ENCODE data around the gene PDIA2.
A peak's percentile ranks its signal among the peaks of the same experiment; 100 is the strongest.
"Not testable (repeated sequence)": the region's sequence is repeated elsewhere in the genome, so short reads cannot be mapped to it uniquely, and the experiment has no call there.

Gene PDIA2

DNA sequence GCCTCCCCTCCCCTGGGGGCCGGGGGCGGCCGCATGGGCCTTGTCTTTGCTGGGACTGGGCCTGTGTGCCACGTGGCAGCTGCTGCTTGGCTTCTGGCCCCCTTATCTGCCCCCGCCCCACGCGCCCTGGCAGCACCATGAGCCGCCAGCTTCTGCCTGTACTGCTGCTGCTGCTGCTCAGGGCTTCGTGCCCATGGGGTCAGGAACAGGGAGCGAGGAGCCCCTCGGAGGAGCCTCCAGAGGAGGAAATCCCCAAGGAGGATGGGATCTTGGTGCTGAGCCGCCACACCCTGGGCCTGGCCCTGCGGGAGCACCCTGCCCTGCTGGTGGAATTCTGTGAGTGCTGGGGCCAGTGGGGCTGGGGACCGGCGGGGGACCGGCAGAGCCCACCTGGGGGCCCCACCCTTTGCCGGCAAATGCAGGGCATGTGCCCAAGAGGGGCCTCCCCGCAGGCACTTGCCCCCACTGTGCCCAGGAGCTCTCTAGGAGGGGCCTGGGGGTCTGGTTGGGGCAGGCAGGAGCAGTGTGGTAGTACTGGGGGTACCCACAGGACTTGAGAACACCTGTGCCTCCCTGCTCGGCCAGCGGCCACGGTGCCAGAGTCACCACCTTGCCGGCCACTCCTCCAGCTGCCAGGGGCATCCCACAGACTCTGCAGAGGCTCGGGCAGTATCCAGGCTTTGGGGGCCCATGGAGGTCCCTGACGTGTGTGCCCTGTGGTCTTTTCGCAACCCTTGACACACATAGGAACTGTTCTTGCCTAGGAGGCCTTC, at the start of gene PDIA2:
TSS of gene PDIA2 (plus strand) at position 132 of the 773 bp plus-strand sequence. CDS start at position 138, 6 bp downstream.
- DNase-seq, result no peak

- peak; percentile 90 for DNase-seq
These were observed 48.3 kb upstream of the PDIA2 start, which contains the start of gene FAM234A for GRCh38 chr16:234468-235305. FAM234A (plus strand) TSS chr16:234821; CDS start chr16:254414, 19,593 bp downstream.

GRCh38 chr16:239948-240277, 43.1 kb upstream of the PDIA2 start:
- DNase-seq, result no peak

- DNase-seq, result no peak
These were observed 42.4 kb upstream of the PDIA2 start for GRCh38 chr16:240559-240958.

DNA sequence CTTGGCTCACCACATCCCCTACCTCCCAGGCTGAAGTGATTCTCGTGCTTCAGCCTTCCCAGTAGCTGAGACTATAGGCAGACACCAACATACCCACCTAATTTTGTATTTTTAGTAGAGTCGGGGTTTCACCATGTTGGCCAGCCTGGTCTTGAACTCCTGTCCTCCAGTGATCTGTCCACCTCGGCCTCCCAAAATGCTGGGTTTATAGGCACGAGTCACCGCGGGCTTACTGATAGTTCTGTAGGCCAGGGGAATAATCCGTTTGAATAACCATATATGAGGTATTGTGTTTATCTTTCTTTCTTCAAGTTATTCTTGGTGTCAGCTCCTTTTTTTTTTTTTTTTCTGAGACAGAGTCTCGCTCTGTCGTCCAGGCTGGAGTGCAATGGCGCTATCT, 40.7 kb upstream of the PDIA2 start:
- no peak for DNase-seq

- no peak for DNase-seq
These were observed 39.6 kb upstream of the PDIA2 start for GRCh38 chr16:243348-243747.

DNA sequence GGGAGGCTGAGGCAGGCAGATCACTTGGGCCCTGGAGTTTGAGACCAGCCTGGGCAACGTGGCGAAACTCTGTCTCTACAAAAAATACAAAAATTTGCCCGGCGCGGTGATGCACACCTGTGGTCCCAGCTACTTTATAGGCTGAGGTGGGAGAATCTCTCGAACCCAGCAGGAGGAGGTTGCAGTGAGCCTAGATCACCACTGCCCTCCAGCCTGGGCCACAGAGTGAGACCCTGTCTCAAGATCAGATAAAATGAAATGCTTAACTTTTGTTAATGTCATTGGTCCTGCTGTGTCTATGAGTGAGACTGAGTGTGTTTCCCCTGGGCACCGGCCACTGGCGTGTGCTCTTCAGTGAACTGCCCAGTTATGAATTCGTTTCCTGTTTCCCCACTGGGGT, 37.9 kb upstream of the PDIA2 start:
- no peak for DNase-seq

DNA sequence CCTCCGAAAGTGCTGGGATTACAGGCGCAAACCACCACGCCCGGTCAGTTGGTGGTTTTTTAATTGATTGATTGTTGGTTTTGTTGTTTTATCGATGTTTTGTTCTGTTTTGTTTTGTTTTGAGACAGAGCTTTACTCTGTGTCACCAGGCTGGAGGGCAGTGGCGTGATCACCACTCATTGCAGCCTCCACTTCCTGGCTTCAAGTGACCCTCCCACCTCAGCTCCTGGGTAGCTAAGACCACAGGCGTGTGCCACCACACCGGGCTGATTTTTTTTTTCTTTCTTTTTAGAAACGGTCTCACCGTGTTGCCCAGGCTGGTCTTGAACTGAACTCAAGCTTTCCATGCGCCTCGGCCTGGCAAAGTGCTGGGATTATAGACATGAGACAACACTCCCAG, 35.9 kb upstream of the PDIA2 start:
- DNase-seq, result no peak

GRCh38 chr16:249431-249830, 33.5 kb upstream of the PDIA2 start:
- DNase-seq, result no peak

DNA sequence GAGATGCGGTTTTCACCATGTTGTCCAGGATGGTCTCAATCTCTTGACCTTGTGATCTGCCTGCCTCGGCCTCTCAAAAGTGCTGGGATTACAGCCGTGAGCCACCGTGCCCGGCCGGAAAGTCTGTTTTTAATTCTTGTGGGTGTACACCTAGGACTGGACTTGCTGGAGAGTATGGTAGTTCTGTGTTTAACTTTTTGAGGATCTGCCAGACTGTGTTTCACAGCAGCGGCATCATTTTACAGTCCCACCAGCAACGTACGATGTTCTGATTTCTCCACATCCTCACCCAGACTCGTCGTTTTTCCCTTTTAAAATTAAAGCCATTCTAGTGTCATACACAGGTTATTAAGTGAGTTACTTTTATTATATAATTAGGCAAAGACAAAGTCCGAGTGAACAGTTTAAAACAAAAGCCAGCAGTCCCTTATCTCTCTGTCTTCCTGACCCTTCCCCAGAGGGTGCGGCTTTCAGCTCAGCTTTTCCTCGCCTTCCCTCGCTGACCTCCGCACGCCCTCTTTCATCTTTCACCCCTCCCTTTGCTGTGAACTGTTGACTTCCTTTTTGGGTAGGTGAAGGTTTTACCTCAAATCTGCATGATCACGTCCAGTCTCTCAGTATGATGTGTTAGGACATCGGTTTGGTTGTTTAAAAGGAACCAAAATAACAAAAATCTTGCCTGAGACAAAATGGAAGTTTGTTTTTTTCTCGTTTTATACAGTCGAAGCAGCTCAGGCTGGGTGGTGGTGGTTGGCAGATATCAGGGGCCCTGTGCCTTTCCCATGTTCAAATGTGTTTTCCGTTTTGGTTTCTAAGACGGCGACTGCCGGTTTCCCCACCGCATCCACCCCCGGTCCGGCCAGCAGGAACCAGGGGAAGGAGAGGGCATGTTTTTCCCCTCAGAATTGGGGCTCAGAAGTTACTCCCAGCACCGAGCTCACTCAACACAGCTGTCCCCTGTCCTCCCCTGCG, 30.3 kb upstream of the PDIA2 start:
- DNase-seq, result no peak

DNA sequence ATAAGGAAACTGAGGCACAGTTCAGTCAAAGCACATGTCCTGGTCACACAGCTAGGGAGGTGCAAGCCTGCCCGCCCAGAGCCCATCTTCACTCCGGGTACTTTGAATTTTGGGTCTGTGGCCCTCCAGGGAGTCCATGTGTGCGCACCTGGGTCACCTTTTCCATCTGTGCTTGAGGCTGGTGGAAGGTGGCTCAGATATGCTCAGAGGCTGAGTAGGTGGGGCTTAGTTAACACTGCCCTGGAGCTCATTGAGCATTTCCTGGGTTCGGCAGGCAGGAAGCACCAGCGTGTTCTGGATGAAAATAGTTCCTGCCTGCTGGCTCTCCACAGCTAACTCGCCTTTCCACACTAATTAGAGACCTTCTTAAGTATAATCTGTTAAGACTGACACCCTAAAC, 29.1 kb upstream of the PDIA2 start:
- no peak for DNase-seq

- DNase-seq, result no peak
These were observed 28.5 kb upstream of the PDIA2 start for GRCh38 chr16:254461-254860.

DNA sequence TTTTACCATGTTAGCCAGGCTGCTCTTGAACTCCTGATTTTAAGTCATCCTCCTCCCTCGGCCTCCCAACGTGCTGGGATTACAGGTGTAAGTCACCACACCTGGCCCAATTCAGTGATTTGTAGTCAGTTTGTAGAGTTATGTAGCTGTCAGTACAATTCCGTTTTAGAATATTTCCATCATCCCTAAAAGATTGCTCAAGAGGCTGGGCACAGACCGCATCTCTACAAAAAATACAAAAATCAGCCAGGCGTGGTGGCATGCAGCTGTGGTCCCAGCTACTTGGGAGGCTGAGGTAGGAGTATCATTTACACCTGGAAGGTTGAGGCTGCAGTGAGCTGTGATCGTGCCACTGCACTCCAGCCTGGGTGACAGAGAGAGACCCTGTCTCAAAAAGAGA, 27.8 kb upstream of the PDIA2 start:
- no peak for DNase-seq

DNA sequence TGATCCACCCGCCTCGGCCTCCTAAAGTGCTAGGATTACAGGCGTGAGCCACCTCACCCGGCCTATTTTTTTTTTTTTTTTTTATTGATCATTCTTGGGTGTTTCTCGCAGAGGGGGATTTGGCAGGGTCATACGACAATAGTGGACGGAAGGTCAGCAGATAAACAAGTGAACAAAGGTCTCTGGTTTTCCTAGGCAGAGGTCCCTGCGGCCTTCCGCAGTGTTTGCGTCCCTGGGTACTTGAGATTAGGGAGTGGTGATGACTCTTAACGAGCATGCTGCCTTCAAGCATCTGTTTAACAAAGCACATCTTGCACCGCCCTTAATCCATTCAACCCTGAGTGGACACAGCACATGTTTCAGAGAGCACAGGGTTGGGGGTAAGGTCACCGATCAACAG, 24.9 kb upstream of the PDIA2 start:
- DNase-seq, result not testable (repeated sequence)

DNA sequence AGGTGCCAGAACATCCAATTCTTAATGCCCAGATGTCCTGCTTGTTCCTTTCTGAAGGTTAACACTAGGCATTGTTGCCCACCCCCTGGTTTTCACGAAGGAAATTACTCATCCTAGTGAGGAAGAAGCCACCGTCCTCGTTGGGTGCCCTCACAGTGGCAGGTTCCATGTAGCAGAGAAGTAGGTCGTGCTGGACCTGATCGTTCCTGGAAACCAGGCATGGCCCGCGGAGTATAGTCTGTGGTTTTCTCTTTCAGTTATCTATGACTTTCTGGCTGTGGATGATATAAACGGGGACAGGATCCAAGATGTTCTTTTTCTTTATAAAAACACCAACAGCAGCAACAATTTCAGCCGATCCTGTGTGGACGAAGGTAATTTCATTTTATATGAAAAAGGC, 23.7 kb upstream of the PDIA2 start:
- DNase-seq, result no peak

DNA sequence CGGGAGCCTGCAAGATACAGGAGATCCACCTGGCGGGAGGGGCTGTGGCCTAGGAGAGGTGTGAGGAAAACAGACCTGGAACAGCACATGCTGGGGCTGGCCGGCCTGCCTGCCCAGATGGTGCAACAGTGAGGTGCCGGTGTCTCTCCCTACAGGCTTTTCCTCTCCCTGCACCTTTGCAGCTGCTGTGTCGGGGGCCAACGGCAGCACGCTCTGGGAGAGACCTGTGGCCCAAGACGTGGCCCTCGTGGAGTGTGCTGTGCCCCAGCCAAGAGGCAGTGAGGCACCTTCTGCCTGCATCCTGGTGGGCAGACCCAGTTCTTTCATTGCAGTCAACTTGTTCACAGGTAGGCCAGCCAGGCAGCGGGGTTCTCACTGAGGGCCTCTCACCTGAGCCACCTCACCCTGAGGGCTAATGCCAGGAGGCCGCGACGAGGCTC, 23.1 kb upstream of the PDIA2 start:
- no peak for DNase-seq

DNA sequence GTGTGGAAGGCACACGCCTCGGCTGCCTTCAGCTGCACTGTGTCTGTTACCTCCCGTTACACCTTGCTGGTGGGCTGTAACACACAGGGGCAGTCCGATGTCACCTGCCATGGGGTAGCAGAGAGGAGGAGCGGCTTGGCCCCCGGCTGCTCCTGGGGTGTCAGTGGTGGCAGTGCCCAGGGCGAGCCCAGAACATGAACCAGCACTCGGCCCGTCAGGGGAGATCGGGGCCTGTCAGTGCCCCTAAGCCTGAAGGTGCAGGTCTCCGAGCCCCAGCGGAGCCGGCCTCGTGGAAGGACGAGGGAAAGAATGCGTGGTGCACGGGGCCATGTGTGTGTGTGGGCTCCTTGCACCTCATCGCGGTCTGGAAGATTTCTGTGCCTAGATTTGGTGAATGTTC, 22.6 kb upstream of the PDIA2 start:
- DNase-seq, result no peak

DNA sequence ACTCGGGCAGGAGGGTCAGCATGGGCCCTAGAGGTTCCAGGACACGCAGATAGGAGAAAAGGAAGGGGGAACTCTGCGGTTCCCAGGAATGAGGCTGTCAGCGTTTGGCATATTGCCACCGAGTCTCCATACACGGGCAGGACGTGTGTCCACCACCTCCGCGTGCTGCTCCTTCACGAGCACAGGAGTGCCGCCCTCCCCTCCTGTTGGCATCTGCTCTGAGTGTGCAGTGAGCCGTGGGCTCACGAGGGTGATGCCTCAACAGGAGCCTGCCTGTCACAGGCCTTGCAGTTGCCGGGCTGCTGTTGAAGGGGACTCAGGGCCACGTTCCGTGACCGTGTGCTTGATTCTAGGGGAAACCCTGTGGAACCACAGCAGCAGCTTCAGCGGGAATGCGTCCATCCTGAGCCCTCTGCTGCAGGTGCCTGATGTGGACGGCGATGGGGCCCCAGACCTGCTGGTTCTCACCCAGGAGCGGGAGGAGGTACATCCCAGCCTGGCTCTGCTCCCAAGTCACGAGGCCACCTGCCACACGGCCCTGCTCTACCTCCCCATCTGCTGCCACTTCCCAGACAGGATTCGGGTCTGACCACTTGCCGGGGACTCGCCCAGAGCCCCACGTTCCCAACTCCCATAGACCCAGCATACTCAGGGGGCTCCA, 21.8 kb upstream of the PDIA2 start:
- DNase-seq, result no peak

DNA sequence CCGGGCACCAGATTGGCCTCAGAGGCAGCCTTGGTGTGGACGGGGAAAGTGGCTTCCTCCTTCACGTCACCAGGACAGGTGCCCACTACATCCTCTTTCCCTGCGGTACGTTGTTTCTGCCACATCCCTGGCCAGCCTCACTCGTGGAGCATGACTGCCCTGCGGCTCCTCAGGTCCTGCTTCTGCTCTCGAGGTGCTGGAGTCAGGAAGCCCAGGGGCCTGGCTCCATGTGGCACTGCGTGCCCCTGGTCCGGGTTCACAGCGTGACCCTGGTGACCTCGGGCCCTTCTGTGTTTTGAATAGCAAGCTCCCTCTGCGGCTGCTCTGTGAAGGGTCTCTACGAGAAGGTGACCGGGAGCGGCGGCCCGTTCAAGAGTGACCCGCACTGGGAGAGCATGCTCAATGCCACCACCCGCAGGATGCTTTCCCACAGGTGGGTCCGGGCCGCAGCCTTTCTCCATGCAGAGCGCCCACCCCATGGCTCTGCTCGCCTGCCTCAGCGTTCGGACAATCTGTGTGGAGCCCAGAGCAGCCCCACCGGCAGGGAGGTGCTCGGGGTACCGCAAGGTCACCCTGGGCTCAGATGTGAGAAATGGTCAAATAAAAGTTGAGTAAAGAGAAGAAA, 20.7 kb upstream of the PDIA2 start:
- DNase-seq, result no peak

- DNase-seq, result no peak
These were observed 19.7 kb upstream of the PDIA2 start for GRCh38 chr16:263182-263774.

DNA sequence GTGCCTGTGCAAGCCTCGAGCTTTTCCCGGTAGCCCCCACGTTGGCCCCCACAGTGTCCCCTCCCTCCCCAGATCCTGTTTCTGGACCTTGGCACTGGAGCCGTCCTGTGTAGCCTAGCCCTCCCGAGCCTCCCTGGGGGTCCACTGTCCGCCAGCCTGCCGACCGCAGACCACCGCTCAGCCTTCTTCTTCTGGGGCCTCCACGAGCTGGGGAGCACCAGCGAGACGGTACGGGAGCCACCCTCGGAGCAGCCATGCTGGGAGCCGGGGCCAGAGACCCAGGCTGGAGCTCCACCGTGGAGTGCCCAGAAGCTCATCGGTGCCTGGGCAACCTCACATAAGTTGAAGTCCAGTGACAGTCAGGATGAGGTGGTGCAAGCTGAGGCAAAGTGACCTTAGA, 19.0 kb upstream of the PDIA2 start:
- DNase-seq, result no peak
